Left renal cortex interstitium (tissue), 4 donors: ENCODE measurements around the gene HBEGF. TPM values are rescaled to one million over a fixed set of nuclear protein-coding genes. Genes with fewer than 3 reads are reported as not detected.

Source experiments
- DNase-seq, 4 donors: peaks; one replicate each; pipeline ENCODE4 v3.0.0-alpha.2; 2013; ENCODE audit warnings: low read depth in 4 of 4, low spot score in 2 of 4, missing footprints in 1 of 4
- polyA plus RNA-seq, 4 donors: library from polyadenylated mRNA; unstranded; fragments of 120-200 nt; gene quantifications; one replicate each; pipeline ENCODE4 v1.2.1, GENCODE V29; 2013; ENCODE audit not compliant: insufficient read length in 4 of 4

The HBEGF gene
- 10 to 100 TPM in 2 of 4 donors, 1 to 10 TPM in 2; 9.3 to 11.1 (median 10.2) TPM for polyA plus RNA-seq

GRCh38 chr5:140346348-140347221 lies at the start of gene HBEGF:
TSS of gene HBEGF (minus strand) at chr5:140346603. CDS start at chr5:140346328, 275 bp downstream.
- DNase-seq = peak in 1 of 4 donors; percentile 65

GRCh38 chr5:140393738-140394137 lies 47.3 kb upstream of the HBEGF start:
- DNase-seq = no peak

GRCh38 chr5:140391732-140392131 lies 45.3 kb upstream of the HBEGF start:
- DNase-seq = no peak

GRCh38 chr5:140391312-140391711 lies 44.9 kb upstream of the HBEGF start:
- no peak for DNase-seq

- DNase-seq = no peak
Observed at GRCh38 chr5:140388052-140388451, 41.6 kb upstream of the HBEGF start.

- DNase-seq = no peak
Observed at GRCh38 chr5:140383300-140383699, 36.9 kb upstream of the HBEGF start.

- DNase-seq = no peak
Observed at GRCh38 chr5:140382866-140383265, 36.5 kb upstream of the HBEGF start.

GRCh38 chr5:140381972-140382371 lies 35.6 kb upstream of the HBEGF start:
- no peak for DNase-seq

- no peak for DNase-seq
Observed at GRCh38 chr5:140381351-140381750, 34.9 kb upstream of the HBEGF start.

- DNase-seq = peak in 1 of 4 donors; percentile 48
Observed at GRCh38 chr5:140372971-140373487, 26.6 kb upstream of the HBEGF start.

GRCh38 chr5:140371356-140372151 lies 25.2 kb upstream of the HBEGF start:
- DNase-seq = no peak

GRCh38 chr5:140367256-140368013 lies 21.0 kb upstream of the HBEGF start:
- no peak for DNase-seq

- no peak for DNase-seq
Observed at GRCh38 chr5:140366589-140367255, 20.3 kb upstream of the HBEGF start.

GRCh38 chr5:140365941-140366340 lies 19.5 kb upstream of the HBEGF start:
- no peak for DNase-seq

- DNase-seq = no peak
Observed at GRCh38 chr5:140365282-140365681, 18.9 kb upstream of the HBEGF start.

GRCh38 chr5:140364472-140364765 lies 18.0 kb upstream of the HBEGF start:
- DNase-seq = no peak

- DNase-seq = no peak
Observed at GRCh38 chr5:140363631-140364471, 17.4 kb upstream of the HBEGF start.

GRCh38 chr5:140362875-140363630 lies 16.6 kb upstream of the HBEGF start:
- peak in 2 of 4 donors; percentile 37 to 46 for DNase-seq

- no peak for DNase-seq
Observed at GRCh38 chr5:140362311-140362710, 15.9 kb upstream of the HBEGF start.
